Stomach (tissue), 4 donors: ENCODE data around the gene PTTG2.

ENCODE experiments used
- EP300 ChIP-seq: sonication (generic); formaldehyde crosslinking; IDR thresholded peaks from one replicate; pipeline ENCODE4 v1.6.1; 2017; ENCODE audit warnings: antibody characterized with exemption
- TF ChIP-seq, protein P1 (sequence below), 7 experiments: fragments of 450-650 bp in 4 of 7; fragments of 200-600 bp in 3 of 7; sonication (generic) in 3 of 7; IDR thresholded peaks; one replicate each; pipeline ENCODE4 v1.5.1; 2016 to 2019; ENCODE audit warnings: antibody characterized with exemption in 7 of 7, control low read depth in 2 of 7, mild to moderate bottlenecking in 1 of 7

- TF ChIP-seq, protein P1, sequence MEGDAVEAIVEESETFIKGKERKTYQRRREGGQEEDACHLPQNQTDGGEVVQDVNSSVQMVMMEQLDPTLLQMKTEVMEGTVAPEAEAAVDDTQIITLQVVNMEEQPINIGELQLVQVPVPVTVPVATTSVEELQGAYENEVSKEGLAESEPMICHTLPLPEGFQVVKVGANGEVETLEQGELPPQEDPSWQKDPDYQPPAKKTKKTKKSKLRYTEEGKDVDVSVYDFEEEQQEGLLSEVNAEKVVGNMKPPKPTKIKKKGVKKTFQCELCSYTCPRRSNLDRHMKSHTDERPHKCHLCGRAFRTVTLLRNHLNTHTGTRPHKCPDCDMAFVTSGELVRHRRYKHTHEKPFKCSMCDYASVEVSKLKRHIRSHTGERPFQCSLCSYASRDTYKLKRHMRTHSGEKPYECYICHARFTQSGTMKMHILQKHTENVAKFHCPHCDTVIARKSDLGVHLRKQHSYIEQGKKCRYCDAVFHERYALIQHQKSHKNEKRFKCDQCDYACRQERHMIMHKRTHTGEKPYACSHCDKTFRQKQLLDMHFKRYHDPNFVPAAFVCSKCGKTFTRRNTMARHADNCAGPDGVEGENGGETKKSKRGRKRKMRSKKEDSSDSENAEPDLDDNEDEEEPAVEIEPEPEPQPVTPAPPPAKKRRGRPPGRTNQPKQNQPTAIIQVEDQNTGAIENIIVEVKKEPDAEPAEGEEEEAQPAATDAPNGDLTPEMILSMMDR (IDR thresholded peaks at IDR 0.05), result no peak
- TF ChIP-seq EP300, result no peak
Measured at GRCh38 chr4:37956941-37957340, 3.3 kb upstream of the PTTG2 start.
